OCI-LY7 (cell line): Measurements from ENCODE around the gene TP63. TPM values are rescaled to one million over a fixed set of nuclear protein-coding genes. Genes with fewer than 3 reads are reported as not detected.

Experiments used
- BruUV-seq: library from RNA; stranded (reverse); fragments of 400-500 nt; replicated peaks from 2 replicates; lab custom pipeline; 2021; lab: Mats Ljungman, UMichigan
- CTCF ChIA-PET: fragments of 300-600 bp; sonication (Branson Sonifier 250); formaldehyde crosslinking; loops from one replicate; lab custom pipeline; 2022; ENCODE audit warnings: antibody characterized with exemption; ENCODE audit not compliant: unreplicated experiment; lab: Charles Lee
- POLR2A ChIA-PET: fragments of 300-600 bp; sonication (Branson Sonifier 250); formaldehyde crosslinking; loops from one replicate; lab custom pipeline; 2022; ENCODE audit warnings: antibody characterized with exemption; lab: Charles Lee
- DNase-seq: peaks from one replicate; pipeline ENCODE4 v3.0.0-alpha.2; 2015; ENCODE audit warnings: low spot score
- H2AFZ ChIP-seq: fragments of 200-600 bp; sonication (generic), shearing (Covaris generic); 2 replicates; pipeline ENCODE4 v1.6.1; 2014; ENCODE audit warnings: mild to moderate bottlenecking, antibody characterized with exemption, low read length, moderate library complexity
- H3K27ac ChIP-seq: fragments of 200-600 bp; sonication (generic); 2 replicates; pipeline ENCODE4 v1.5.1; 2014; ENCODE audit warnings: mixed run types, low read depth, mild to moderate bottlenecking, moderate library complexity, low read length, inconsistent platforms; ENCODE audit not compliant: poor library complexity, severe bottlenecking
- H3K36me3 ChIP-seq: fragments of 200-600 bp; sonication (generic); 2 replicates; pipeline ENCODE4 v1.6.1; 2014; ENCODE audit warnings: mild to moderate bottlenecking, antibody characterized with exemption, low read length, moderate library complexity, mixed read lengths; ENCODE audit not compliant: insufficient read depth
- H3K4me1 ChIP-seq: fragments of 200-600 bp; sonication (generic); 2 replicates; pipeline ENCODE4 v1.5.1; 2014; ENCODE audit warnings: mild to moderate bottlenecking, low read length; ENCODE audit not compliant: insufficient read depth, poor library complexity, severe bottlenecking
- H3K4me2 ChIP-seq: fragments of 200-600 bp; sonication (generic); 2 replicates; pipeline ENCODE4 v1.6.1; 2014; ENCODE audit warnings: mild to moderate bottlenecking, low read length
- H3K4me3 ChIP-seq: fragments of 200-600 bp; sonication (generic); 2 replicates; pipeline ENCODE4 v1.5.1; 2014; ENCODE audit warnings: mild to moderate bottlenecking, low read depth, low read length; ENCODE audit not compliant: poor library complexity, severe bottlenecking
- H3K79me2 ChIP-seq: fragments of 200-600 bp; sonication (generic); 2 replicates; pipeline ENCODE4 v1.6.1; 2016; ENCODE audit warnings: low read depth, mild to moderate bottlenecking, low read length, moderate library complexity, mixed read lengths; ENCODE audit not compliant: insufficient read depth
- H3K9me2 ChIP-seq: fragments of 200-600 bp; sonication (generic); 2 replicates; pipeline ENCODE4 v1.6.1; 2016; ENCODE audit warnings: mild to moderate bottlenecking, low read length, mixed read lengths; ENCODE audit not compliant: insufficient read depth
- H3K9me3 ChIP-seq: fragments of 200-600 bp; sonication (generic); 2 replicates; pipeline ENCODE4 v1.6.1; 2014; ENCODE audit warnings: mild to moderate bottlenecking, mixed run types, low read length, mixed read lengths
- H4K20me1 ChIP-seq: fragments of 200-600 bp; sonication (generic); 2 replicates; pipeline ENCODE4 v1.6.1; 2014; ENCODE audit warnings: mild to moderate bottlenecking, antibody characterized with exemption, low read length, moderate library complexity, mixed read lengths; ENCODE audit not compliant: insufficient read depth
- CTCF ChIP-seq: fragments of 200-600 bp; sonication (generic); conservative IDR thresholded peaks from 2 replicates; pipeline ENCODE4 v1.5.1; 2014; ENCODE audit warnings: mild to moderate bottlenecking, antibody characterized with exemption, low read length, moderate library complexity, mixed read lengths
- EZH2phosphoT487 ChIP-seq: fragments of 200-600 bp; sonication (generic); IDR thresholded peaks from 2 replicates; pipeline ENCODE4 v1.6.1; 2018; ENCODE audit warnings: low read depth, borderline replicate concordance, mild to moderate bottlenecking, mixed run types, antibody characterized with exemption, low read length, moderate library complexity, mixed read lengths
- intact Hi-C: fragments of 100-400 bp; cut with micrococcal nuclease; formaldehyde crosslinking; loops from one replicate; pipeline ENCODE4 v1.10.0; 2022; ENCODE audit not compliant: unreplicated experiment
- total RNA-seq, 2 experiments: library from RNA; depleted of rRNA in 1 of 2; stranded (reverse); fragments of >200 nt in 1 of 2; shearing (Covaris generic) in 1 of 2; gene quantifications; 2 replicates each; pipeline ENCODE4 v1.2.3, GENCODE V29; 2014 to 2022

TP63 gene
- total RNA-seq, 2 experiments from 2014 or later, result 0.16 to 1.1 TPM

- Histone ChIP-seq H3K9me3 (no peaks in the 10 kb centered on the region), H2AFZ (no peak overlapping the region), H3K36me3 (no peaks in the 10 kb centered on the region), H3K4me2 (no peak overlapping the region), H3K4me3 (no peak overlapping the region), H3K27ac (no peak overlapping the region), H3K4me1 (no peaks in the 10 kb centered on the region), H4K20me1 (no peaks in the 10 kb centered on the region), H3K79me2 (no peaks in the 10 kb centered on the region), H3K9me2 (no peaks in the 10 kb centered on the region)
- ChIA-PET CTCF (no interaction called here), POLR2A (interaction anchor here (0.5 to 0.7 kb wide), 3 partner anchors 35 to 160 kb away, joined by 3 read pairs; no protein-coding TSS in a partner anchor)
- no peak for TF ChIP-seq EZH2phosphoT487
- TF ChIP-seq CTCF, result no peak
- BruUV-seq, result no TSS peak
- no peak for DNase-seq
- intact Hi-C loops, result no loop called here
These were observed 84.1 kb downstream of the TP63 start for GRCh38 chr3:189714991-189715961.

GRCh38 chr3:189718215-189718614 is 87.0 kb downstream of the TP63 start:
- CTCF ChIA-PET, result no interaction called here
- no TSS peak for BruUV-seq
- H3K4me3 ChIP-seq, result no peak overlapping the region

More at GRCh38 chr3:189718215-189718614, 87.0 kb downstream of the TP63 start:
- Histone ChIP-seq H3K9me2 (no peaks in the 10 kb centered on the region), H3K4me2 (no peak overlapping the region), H3K36me3 (no peaks in the 10 kb centered on the region), H3K79me2 (no peaks in the 10 kb centered on the region), H3K4me1 (no peaks in the 10 kb centered on the region), H2AFZ (no peak overlapping the region), H3K27ac (no peak overlapping the region), H3K9me3 (no peaks in the 10 kb centered on the region), H4K20me1 (no peaks in the 10 kb centered on the region)
- intact Hi-C loops, result no loop called here
- no peak for TF ChIP-seq CTCF
- no peak for TF ChIP-seq EZH2phosphoT487
- no peak for DNase-seq
- POLR2A ChIA-PET, result no interaction called here
